Fibroblast of skin of left biceps (primary cell): ENCODE measurements around the gene ZFHX3.
A peak's percentile ranks its signal among the peaks of the same experiment; 100 is the strongest.
"Not testable (repeated sequence)": the region's sequence is repeated elsewhere in the genome, so short reads cannot be mapped to it uniquely, and the experiment has no call there.

Experiments used
- DNase-seq, 2 experiments: peaks; one replicate each; pipeline ENCODE4 v3.0.0-alpha.2; 2013; ENCODE audit warnings: low read depth in 2 of 2

Gene ZFHX3

GRCh38 chr16:73021866-73022495 is 25.9 kb downstream of the ZFHX3 start:
- DNase-seq: no peak

- DNase-seq: peak; percentile 68 to 72
Observed at GRCh38 chr16:73020409-73020884, 27.5 kb downstream of the ZFHX3 start.

GRCh38 chr16:73019457-73020362 is 28.2 kb downstream of the ZFHX3 start:
- no peak for DNase-seq

GRCh38 chr16:73018821-73019456 is 29.0 kb downstream of the ZFHX3 start:
- DNase-seq: no peak

GRCh38 chr16:73017321-73017720 is 30.6 kb downstream of the ZFHX3 start:
- no peak for DNase-seq

GRCh38 chr16:73016488-73016830 is 31.5 kb downstream of the ZFHX3 start:
- DNase-seq: no peak

- DNase-seq: no peak
Observed at GRCh38 chr16:73015612-73016487, 32.1 kb downstream of the ZFHX3 start.

GRCh38 chr16:73014768-73015167 is 33.2 kb downstream of the ZFHX3 start:
- no peak for DNase-seq

GRCh38 chr16:73013974-73014373 is 34.0 kb downstream of the ZFHX3 start:
- no peak for DNase-seq

GRCh38 chr16:73012341-73012740 is 35.6 kb downstream of the ZFHX3 start:
- no peak for DNase-seq

- DNase-seq: no peak
Observed at GRCh38 chr16:73011926-73012325, 36.0 kb downstream of the ZFHX3 start.

GRCh38 chr16:73010150-73010676 is 37.7 kb downstream of the ZFHX3 start:
- no peak for DNase-seq

- not testable (repeated sequence) for DNase-seq
Observed at GRCh38 chr16:73009710-73010109, 38.2 kb downstream of the ZFHX3 start.

GRCh38 chr16:73006026-73006425 is 41.9 kb downstream of the ZFHX3 start:
- DNase-seq: no peak

GRCh38 chr16:73002866-73003265 is 45.1 kb downstream of the ZFHX3 start:
- DNase-seq: peak; percentile 85 to 88

- DNase-seq: no peak
Observed at GRCh38 chr16:73000907-73001521, 46.9 kb downstream of the ZFHX3 start.

GRCh38 chr16:73000020-73000906 is 47.7 kb downstream of the ZFHX3 start:
- DNase-seq: no peak

GRCh38 chr16:72999541-73000019 is 48.3 kb downstream of the ZFHX3 start:
- DNase-seq: no peak

GRCh38 chr16:72997141-72997542 is 50.8 kb downstream of the ZFHX3 start:
- no peak for DNase-seq
